Muscle layer of duodenum (tissue), 2 donors: ENCODE measurements around the gene COPS3.
A peak's percentile ranks its signal among the peaks of the same experiment; 100 is the strongest.

Experiments
- H3K27ac ChIP-seq: one replicate; pipeline ENCODE4 v1.7.0; 2013; ENCODE audit warnings: mild to moderate bottlenecking, low read length
- H3K27me3 ChIP-seq: one replicate; pipeline ENCODE4 v1.7.0; 2013; ENCODE audit warnings: low read depth, mild to moderate bottlenecking, control low read depth, low read length
- H3K36me3 ChIP-seq, 2 donors: one replicate each; pipeline ENCODE4 v1.7.0; 2013; ENCODE audit warnings: low read length in 2 of 2, control low read depth in 1 of 2, mild to moderate bottlenecking in 1 of 2; ENCODE audit not compliant: insufficient read depth in 2 of 2, control insufficient read depth in 1 of 2
- H3K4me1 ChIP-seq, 2 donors: one replicate each; pipeline ENCODE4 v1.7.0; 2013; ENCODE audit warnings: low read length in 2 of 2, mild to moderate bottlenecking in 2 of 2, control low read depth in 1 of 2, moderate library complexity in 1 of 2; ENCODE audit not compliant: insufficient read depth in 2 of 2, control insufficient read depth in 1 of 2
- H3K4me3 ChIP-seq, 2 donors: one replicate each; pipeline ENCODE4 v1.7.0; 2013; ENCODE audit warnings: low read length in 2 of 2, low read depth in 1 of 2, mild to moderate bottlenecking in 1 of 2
- H3K9me3 ChIP-seq, 2 donors: one replicate each; pipeline ENCODE4 v1.7.0; 2013; ENCODE audit warnings: low read length in 2 of 2, control low read depth in 1 of 2, mild to moderate bottlenecking in 1 of 2; ENCODE audit not compliant: control insufficient read depth in 1 of 2
- donor health status: healthy.

Gene COPS3

GRCh38 chr17:17200831-17201230 lies 80.2 kb downstream of the COPS3 start:
- Histone ChIP-seq H3K9me3 (no peaks in the 10 kb centered on the region), H3K27ac (peak overlapping the region; percentile 45), H3K4me1 (peaks cover 12 to 53% of the 10 kb centered on the region in 2 donors), H3K27me3 (no peaks in the 10 kb centered on the region), H3K4me3 (no peak overlapping the region), H3K36me3 (peaks cover 0 to 11% of the 10 kb centered on the region in 2 donors)

- no peak overlapping the region for H3K4me3 ChIP-seq
- peak overlapping the region; percentile 45 for H3K27ac ChIP-seq
- H3K4me1 ChIP-seq: peaks cover 12 to 49% of the 10 kb centered on the region in 2 donors
- no peaks in the 10 kb centered on the region for H3K9me3 ChIP-seq
- peaks cover 0 to 11% of the 10 kb centered on the region in 2 donors for H3K36me3 ChIP-seq
- H3K27me3 ChIP-seq: no peaks in the 10 kb centered on the region
Observed at GRCh38 chr17:17200311-17200710, 80.7 kb downstream of the COPS3 start.

GRCh38 chr17:17198281-17198680 lies 82.8 kb downstream of the COPS3 start:
- no peaks in the 10 kb centered on the region for H3K27me3 ChIP-seq
- H3K36me3 ChIP-seq: peaks cover 0 to 11% of the 10 kb centered on the region in 2 donors
- H3K4me1 ChIP-seq: peaks cover 0 to 29% of the 10 kb centered on the region in 2 donors
- no peaks in the 10 kb centered on the region for H3K9me3 ChIP-seq
- H3K4me3 ChIP-seq: no peak overlapping the region
- no peak overlapping the region for H3K27ac ChIP-seq

- Histone ChIP-seq H3K27me3 (no peaks in the 10 kb centered on the region), H3K4me3 (no peak overlapping the region), H3K27ac (no peak overlapping the region), H3K9me3 (no peaks in the 10 kb centered on the region), H3K4me1 (peaks cover 0 to 19% of the 10 kb centered on the region in 2 donors), H3K36me3 (peaks cover 0 to 4% of the 10 kb centered on the region in 2 donors)
Observed at GRCh38 chr17:17196776-17197175, 84.3 kb downstream of the COPS3 start.
